HG03469 (cell line): ENCODE measurements around the gene ATRNL1.

Experiments
- ATAC-seq: cut with Tn5 transposase; IDR thresholded peaks from one replicate; pipeline ENCODE4 v1.9.1; 2021; ENCODE audit warnings: mild to moderate bottlenecking, moderate library complexity, moderate number of reproducible peaks; ENCODE audit not compliant: unreplicated experiment

The ATRNL1 gene

DNA sequence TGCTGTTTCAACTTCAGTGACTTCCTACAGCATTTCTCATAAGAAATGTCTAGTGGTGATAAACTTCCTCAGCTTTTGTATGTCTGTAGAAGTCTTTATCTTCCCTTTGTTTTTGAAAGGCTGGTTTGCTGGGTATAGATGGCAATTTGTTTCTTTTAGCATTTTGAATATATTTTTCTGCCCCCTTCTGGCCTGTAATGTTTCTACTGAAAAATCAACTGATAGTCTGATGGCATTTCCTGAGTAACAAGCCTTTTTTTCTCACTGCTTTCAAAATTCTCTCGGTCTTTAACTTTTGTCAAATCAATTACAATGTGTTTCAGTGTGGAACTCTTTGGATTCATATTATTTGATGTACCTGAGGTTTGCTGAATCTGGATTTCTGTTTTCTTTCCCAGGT lies 487.1 kb downstream of the ATRNL1 start:
- ATAC-seq, result no peak

DNA sequence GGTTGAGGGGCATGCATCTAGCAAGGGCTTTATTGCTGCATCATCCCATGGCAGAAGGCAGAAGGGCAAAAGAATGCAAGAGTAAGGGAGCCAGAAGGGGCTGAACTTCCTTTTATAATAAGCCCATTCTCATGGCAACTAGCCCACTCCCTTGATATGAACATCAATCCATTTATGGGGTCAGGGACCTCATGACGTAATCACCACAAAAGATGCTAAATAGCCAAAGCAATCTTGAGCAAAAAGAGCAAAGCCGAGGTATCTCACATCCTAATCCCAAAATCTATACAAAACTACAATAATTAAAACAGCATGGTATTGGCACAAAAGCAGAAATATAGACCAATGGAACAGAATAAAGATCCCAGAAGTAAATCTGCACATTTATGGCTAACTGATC lies 499.9 kb downstream of the ATRNL1 start:
- no peak for ATAC-seq

DNA sequence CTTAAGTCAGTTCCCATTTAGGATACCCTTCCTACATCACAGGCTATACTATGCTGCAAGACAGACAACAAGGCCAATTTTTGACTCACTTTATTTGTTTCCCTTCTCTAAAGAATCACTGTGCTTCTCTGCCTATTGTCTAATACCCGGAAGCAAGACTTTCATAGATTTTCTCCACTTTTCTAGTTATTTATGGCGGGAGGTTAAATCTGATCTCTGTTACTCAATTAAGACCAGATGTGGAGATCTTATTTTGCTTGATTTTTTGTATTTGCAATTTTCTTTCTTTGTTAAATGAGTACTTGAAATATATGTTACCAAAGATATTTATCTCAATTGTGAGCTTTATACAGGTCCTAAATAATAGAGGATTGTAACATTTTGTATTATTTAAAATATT lies 511.5 kb downstream of the ATRNL1 start:
- ATAC-seq, result no peak

DNA sequence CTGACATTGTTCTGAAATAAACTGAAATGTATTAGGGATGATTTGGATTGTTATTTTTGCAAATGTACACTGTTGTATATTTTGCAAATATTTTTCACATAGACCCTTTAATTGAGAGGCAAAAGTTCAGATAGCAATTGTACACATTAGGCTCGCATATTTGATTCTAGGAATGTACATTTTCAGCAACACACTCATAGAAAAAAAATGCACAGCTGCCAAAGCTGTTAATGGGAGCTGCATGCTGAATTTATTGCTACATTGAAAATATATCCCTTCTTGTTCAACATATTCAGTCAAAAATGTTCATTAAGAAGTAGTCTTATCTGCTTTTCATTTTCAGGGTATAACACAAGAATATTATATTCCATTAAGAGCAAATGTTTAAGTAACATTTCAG lies 512.9 kb downstream of the ATRNL1 start:
- no peak for ATAC-seq

DNA sequence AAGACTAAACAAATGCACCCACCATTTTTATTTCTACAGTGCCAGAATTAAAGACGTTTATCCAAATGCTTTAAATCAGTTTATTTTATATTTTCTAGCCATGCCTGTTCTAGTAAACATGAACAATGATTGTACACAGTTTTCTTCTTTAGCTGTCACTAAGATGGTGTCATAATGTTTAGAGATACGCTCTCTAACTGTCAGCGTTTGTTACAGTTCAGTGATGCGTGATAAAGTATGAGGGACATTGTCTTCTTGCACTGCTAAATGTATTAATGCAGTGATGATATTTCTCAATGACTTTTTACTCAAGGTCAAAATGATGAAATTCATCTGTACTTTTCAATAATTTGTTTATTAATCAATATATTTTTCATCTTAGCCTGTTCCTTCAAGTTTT lies 513.6 kb downstream of the ATRNL1 start:
- ATAC-seq, result no peak

DNA sequence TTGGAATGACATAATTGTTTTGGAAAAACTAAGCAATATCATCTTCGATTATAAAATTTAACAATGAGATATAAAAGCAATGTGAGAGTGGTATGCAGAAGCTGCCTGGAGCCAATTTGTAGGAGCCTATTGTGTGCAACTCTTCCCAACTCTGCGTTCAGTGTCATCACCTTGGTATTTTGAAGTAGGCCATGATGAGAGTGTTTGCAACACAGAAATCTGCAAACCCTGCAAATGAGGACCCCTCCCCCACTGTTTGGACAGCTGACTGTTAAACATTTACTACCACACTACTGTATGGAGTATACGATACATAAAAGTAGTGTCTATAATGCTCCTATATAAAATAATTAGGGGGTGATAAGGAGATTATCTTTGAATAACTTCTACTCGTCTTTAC lies 531.3 kb downstream of the ATRNL1 start:
- no peak for ATAC-seq

DNA sequence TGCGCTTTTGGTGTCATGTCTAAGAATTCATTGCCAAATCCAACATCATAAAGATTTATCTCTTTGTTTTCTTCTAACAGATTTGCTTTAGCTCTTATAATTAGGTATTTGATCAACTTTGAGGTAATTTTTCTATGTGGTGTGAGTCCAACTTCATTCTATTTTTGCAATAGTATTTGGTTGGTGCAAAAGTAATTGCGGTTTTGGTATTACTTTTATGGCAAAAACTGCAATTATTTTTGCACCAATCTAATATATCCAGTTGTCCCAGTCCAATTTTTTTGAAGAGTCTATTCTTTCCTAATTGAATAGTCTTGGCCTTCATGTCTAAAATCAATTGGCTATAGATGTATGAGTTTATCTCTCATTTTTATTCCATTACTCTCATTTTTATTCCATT lies 535.5 kb downstream of the ATRNL1 start:
- ATAC-seq, result no peak

DNA sequence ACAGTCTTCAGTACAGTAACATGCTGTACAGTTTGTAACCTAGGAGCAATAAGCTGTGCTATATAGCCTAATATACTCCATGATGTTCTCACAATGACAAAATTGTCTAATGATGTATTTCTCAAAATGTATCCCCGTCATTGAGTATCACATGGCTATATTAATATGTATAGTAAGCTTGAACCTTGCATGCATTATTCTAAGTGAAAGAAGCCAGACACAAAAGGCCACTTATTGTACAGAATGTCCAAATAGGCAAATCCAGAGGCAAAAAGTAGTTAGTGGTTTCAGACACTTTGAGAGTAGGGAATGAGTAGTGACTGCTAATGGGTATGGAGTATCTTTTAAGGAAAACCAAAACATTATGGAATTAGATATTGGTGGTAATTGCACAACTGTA lies 545.1 kb downstream of the ATRNL1 start:
- no peak for ATAC-seq

DNA sequence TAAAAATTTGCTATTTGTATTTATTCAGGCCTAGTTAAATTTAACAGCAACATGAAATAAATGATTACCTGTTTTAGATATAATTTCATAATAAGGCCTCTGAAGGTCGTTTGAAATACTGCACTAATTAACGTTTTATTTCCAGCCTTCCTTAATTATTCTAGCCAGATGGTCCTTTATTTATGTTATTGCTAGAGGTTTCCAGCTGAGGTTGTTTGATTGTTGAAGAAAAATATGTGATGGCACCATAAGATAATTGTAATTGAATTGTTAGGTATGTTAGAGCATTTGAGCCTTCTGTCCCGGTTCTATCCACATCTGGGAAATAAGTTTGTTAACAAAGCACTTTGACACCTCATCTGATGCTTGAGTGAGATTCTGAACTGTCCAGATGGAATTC lies 556.1 kb downstream of the ATRNL1 start:
- no peak for ATAC-seq

DNA sequence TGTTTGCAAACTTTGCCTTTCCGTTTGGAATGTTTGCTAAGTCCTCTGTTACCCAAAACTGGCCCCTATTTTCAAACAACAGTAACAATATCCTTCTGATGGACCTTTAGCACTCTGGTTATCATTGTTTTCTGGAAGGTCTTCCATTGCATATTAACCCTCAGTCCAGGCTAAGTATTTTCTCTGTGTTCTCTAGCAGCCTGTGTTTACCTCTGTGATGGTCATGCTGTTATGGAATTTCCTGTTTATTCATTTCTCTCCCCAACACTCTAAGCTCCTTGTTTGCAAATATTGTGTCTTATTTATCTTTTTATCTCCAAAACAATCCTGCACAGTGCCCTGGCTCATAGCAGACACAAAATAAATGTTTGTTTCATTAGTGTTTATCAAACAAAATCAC lies 560.3 kb downstream of the ATRNL1 start:
- ATAC-seq, result no peak

DNA sequence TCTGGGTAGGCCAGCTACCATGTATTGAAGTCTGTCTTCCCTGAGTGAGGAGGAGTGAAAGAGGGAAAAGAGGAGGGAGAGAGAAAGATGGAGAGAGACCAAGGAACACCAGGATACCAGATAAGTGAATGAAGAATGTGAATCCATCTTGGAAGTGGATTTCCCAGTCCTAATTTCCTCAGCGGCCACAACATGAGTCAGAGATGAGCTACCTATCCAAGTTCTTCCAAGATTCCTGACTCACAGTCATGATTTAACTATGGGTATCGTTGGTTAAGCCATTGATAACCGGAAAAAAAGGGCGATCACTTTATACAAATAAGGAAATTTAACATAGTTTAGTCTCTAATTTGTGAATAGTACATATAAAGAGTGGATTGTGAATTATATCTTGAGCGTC lies 561.8 kb downstream of the ATRNL1 start:
- no peak for ATAC-seq

DNA sequence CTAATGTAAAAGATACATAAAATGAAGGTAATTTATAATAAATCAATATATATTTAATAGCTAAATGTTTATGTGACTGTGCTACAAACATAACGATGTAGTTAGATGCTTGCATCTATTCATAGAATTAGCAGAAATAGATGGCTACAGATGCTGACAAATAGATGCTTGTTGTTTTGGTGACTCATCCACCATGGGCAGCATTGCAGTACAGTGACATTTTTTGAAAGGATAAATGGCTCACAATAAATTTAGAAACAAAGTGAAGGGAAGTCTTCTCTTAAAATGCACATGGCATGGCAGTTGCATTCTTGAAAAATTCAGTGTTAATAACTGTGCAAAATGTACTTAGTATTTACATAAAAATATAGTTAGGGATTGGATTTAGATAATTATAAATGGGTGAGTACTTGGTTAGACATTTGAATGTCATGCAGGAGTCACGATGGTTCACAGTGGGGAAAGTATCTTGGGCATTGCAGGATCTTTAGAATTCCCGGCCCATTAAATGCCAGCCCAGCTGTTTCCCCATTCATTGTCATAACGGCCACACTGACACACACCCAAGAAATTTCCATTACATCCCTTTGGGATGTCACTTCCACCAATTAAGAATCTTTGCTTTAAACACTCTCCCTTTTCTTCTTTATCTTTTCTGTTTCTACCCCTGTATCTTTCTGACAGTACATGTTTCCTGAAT lies 564.1 kb downstream of the ATRNL1 start:
- ATAC-seq, result no peak

DNA sequence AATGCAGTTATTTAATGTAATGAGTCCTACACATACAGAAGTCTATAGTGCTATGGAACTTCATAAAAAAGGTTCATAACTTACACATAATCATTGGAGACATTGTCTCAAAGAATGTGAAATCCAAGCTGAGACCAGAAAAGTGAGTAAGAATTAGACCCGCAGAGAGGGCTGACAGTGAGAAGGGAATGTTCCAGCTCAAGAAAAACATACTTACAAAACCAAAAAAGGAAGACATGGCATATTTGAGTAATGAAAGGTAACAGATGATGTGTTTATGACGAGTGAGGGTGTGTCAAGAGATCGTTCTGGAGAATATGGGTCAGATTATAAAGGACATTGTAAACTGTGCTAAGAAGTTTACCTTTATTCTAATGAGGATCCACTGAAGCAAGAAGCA lies 566.5 kb downstream of the ATRNL1 start:
- ATAC-seq, result no peak

DNA sequence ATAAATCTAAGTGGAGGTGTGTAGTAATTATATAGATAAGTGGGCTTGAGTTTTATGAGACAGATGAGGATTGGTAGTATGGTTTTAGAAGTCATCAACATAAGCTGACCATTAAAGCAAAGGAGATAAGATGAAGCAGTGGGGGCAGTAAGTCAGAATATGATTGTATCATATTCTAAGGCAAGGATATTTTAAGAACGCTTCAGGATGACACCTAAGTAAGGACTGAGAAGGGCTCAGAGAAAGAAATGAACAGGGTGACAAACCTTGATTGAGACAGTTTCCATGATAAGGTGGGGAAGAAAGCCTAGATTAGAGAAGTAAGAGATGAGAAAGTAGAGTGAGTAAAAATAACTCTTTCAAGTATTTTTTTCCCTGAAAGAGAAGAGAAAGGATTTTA lies 567.2 kb downstream of the ATRNL1 start:
- ATAC-seq, result no peak

DNA sequence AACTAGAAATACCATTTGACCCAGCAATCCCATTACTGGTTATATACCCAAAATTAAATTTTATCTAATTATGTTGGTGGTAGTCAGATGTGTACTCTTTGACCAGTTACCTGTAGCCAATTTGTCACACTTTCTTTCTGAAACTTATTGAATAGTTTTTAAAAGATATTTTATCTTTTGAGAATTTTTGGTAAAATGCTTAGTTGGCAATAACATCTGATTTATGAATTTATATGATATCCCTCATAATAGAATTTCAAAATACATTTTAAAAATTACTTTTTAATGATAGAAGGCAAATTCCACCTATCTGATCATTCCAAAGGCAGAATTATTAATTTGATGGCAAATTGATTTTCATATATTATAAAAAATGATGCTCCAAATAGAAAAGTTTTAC lies 569.3 kb downstream of the ATRNL1 start:
- ATAC-seq, result no peak

DNA sequence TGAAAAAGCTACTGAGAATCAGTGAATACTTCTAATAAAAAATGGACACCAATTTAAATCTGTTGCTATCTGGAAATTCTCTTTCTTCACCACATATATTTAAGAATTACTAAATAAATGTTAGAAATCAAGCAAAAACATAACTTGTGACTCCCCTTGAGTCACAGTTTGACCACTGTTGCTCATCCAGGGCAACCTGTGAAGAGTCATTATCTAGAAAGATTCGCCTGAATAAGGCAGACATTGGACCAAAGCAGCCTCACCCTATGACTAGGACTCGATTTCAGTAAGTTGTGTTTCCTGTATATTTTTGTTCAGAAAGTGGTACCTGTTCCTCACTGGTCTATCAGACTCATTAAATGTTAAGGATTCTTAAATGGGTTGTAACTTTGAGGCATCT lies 572.4 kb downstream of the ATRNL1 start:
- no peak for ATAC-seq

DNA sequence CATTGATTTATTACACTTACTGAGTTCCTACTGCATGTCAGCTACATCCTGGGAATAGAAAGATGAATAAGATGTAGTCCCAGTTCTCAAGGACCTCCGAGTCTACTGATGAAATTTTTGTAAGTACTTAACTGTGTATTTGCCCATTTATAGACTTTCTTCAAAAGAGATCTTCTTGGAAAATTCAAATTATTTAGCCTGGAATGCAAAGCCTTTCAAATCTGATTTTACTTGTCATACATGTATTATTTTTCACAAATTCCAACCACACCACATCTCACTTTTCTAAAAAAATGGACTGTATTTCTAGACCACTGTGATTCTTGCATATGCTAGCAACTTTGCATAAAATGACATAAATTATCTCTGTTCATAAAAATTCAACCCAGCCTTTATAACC lies 581.3 kb downstream of the ATRNL1 start:
- no peak for ATAC-seq

DNA sequence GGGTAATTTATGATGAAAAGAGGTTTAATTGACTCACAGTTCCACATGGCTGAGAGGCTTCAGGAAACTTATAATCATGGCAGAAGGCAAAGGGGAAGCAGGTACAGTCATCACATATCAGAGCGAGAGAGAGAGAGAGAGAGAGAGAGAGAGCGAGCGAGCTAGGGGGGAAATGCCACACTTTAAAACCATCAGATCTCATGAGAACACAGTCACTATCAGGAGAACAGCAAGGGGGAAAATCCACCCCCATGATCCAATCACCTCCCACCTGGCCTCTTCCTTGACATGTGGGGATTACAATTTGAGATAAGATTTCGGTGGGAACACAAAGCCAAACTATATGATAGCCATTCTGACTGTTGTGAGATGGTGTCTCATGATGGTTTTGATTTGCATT lies 603.6 kb downstream of the ATRNL1 start:
- ATAC-seq, result no peak

DNA sequence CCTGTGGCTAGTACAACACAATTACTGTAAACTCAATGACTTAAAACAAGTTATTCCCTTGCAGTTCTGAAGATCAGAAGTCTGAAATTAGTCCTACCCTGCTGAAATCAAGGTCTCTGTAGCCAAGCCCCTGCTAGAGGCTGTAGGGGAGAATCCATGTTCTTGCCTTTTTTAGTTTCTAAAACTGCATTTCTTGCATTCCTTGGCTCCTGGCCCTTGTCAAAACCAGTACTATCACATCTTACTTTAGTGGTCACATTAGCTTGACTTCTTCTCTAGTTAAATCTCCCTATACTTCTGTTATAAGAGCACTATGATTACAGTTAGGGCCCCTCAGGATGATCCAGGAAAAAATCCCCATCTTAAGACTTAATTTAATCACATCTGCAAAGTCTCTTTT lies 612.9 kb downstream of the ATRNL1 start:
- ATAC-seq, result no peak

DNA sequence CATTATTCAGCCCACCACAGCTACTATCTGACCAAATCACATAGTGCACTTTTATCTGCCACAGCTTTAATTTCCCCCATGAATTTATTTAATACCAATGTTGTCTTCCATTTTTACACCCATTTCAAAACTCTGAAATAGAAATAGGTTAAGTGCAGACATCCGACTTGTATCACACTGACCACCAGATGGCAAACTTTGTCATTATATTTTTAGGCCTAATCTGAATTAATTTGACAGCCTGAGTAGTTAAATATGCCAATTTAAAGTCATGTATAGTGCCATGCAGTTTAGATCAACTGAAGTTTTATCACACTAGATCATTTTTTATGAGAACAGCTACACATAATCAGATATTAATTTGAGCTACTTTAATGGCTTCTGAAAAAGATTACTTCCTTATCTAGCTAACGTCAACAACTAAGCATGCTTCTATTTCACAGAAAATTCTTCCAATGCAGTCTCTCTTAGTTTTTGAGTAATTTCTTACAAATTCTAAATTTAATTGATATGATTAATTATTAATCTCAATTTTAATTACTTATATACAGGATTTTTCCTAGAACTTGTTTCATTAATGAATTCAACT lies 613.4 kb downstream of the ATRNL1 start:
- no peak for ATAC-seq

DNA sequence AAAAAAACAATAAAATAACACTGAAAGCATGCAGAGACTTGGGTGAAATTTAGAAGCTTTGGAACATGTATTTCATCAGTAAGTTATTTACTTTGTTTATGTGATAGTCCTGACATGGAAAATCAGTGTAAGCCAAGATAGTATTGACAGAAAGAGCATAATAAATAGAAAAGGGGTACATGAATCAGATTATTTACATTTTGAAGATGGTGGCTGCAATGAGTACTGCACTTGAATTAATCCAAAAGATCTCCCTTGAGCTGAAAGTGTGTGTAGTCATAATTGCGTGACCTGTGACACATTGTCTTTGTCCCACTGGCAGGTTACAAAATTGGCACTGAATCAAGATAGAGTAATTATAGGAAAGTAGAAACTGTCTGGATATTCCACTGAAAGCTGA lies 617.0 kb downstream of the ATRNL1 start:
- no peak for ATAC-seq

DNA sequence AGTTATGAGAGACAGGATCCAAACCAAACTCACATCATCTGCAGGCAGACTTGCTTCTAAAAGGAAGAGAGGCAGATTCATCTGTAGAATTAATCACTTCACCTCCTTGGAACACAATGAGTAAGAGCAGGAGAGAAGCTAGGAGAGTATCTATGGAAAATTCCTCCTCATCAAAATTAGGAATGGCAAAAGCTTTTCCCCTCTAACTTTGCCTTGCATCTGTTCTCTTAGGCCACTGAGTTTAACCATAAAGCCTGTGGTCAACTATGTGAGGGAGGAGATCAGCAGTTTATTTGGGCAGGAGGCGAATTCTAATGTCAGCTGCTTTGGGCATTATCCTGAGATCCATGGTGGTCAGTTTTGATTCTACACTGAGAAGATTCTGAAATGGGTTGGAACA lies 618.1 kb downstream of the ATRNL1 start:
- no peak for ATAC-seq

DNA sequence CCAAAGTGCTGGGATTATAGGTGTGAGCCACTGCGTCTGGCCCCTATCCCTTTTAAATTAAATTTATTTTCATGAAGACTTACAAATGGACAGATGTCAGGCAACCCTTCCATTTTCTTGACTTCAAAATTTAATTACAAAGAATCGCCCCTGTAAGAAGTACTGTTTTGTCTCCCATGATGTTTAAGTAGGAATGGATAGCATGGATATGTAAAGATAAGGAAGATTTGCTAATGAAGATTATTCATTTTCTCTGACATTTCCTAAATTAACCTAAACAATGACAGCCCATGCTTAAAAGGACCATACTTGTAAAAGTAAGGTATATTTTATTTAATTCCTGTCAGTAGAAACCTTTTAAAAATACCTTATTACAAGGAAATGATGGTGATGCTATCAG lies 627.0 kb downstream of the ATRNL1 start:
- ATAC-seq, result no peak
